ENCODE results near the gene NACC1. TPM values are rescaled to one million over a fixed set of nuclear protein-coding genes. Genes with fewer than 3 reads are reported as not detected.

Gene NACC1
- total RNA-seq, 4 donors from 2014 or later: 31.6 to 54.2 (median 36.5) TPM

GRCh38 chr19:13092606-13093235, 25.3 kb upstream of the NACC1 start:
- Histone ChIP-seq H3K4me1 (peaks cover 24 to 60% (median 43%) of the 10 kb centered on the region in 4 donors), H3K36me3 (no peaks in the 10 kb centered on the region), H3K4me3 (no peak overlapping the region), H3K27ac (peak overlapping the region; percentile 61 to 92 (median 90)), H3K9me3 (no peaks in the 10 kb centered on the region), H3K27me3 (no peaks in the 10 kb centered on the region)
- intact Hi-C loops (cut with DNase I; ENCODE audit: low total_unique reads) (loop anchor here (2.0 to 10.0 kb wide), 2 partner anchors 114 to 208 kb away; partner anchors contain the start of genes DNASE2 and KLF1), in situ Hi-C loops (cut with MboI; ENCODE audit: low pct_ligation_motif_present in 1 of 4, low pct_unique_long_range_greater_than_20kb in 1 of 4, low sequenced_read_pairs in 3 of 4) (loop anchor here in 2 of 4 donors (5.0 to 25.0 kb wide), 2 partner anchors 105 to 115 kb away; partner anchors contain the start of gene NFIX (in 1 of the 2))
- TF ChIP-seq POLR2A (IDR thresholded peaks at IDR 0.05) (no peak), EP300 (IDR thresholded peaks at IDR 0.05; ENCODE audit: low read depth) (no peak), CTCF (IDR thresholded peaks at IDR 0.05) (no peak), POLR2AphosphoS5 (IDR thresholded peaks at IDR 0.05) (no peak)
- WGBS, 2 donors (ENCODE audit: low coverage in 1 of 2): 48% methylated on average over 14 of the region's 14 CpGs; no CpG with 5 or more reads in 1 of the 2 donors
- no peak for DNase-seq

GRCh38 chr19:13093407-13094105, 24.5 kb upstream of the NACC1 start:
- in situ Hi-C loops (cut with MboI; ENCODE audit: low pct_ligation_motif_present in 1 of 4, low pct_unique_long_range_greater_than_20kb in 1 of 4, low sequenced_read_pairs in 3 of 4): loop anchor here in 2 of 4 donors (5.0 to 25.0 kb wide), 2 partner anchors 106 to 116 kb away; partner anchors contain the start of gene NFIX (in 1 of the 2)
- intact Hi-C loops (cut with DNase I; ENCODE audit: low total_unique reads): loop anchor here (2.0 to 10.0 kb wide), 2 partner anchors 115 to 209 kb away; partner anchors contain the start of genes DNASE2 and KLF1
- H3K27me3 ChIP-seq: no peaks in the 10 kb centered on the region

GRCh38 chr19:13094106-13094504, 24.0 kb upstream of the NACC1 start:
- Histone ChIP-seq H3K27ac (peak overlapping the region; percentile 89 to 93 (median 92)), H3K4me3 (no peak overlapping the region), H3K27me3 (no peaks in the 10 kb centered on the region), H3K36me3 (no peaks in the 10 kb centered on the region), H3K9me3 (no peaks in the 10 kb centered on the region), H3K4me1 (peaks cover 36 to 74% (median 55%) of the 10 kb centered on the region in 4 donors)
- TF ChIP-seq CTCF (IDR thresholded peaks at IDR 0.05) (peak in 1 of 5 experiments; percentile 37), POLR2AphosphoS5 (IDR thresholded peaks at IDR 0.05) (no peak)
- WGBS, 2 donors (ENCODE audit: low coverage in 1 of 2): 30% methylated on average over 5 of the region's 5 CpGs; no CpG with 5 or more reads in 1 of the 2 donors
- in situ Hi-C loops (cut with MboI; ENCODE audit: low pct_ligation_motif_present in 1 of 4, low pct_unique_long_range_greater_than_20kb in 1 of 4, low sequenced_read_pairs in 3 of 4): loop anchor here in 2 of 4 donors (5.0 to 25.0 kb wide), 2 partner anchors 107 to 117 kb away; partner anchors contain the start of gene NFIX (in 1 of the 2)
- intact Hi-C loops (cut with DNase I; ENCODE audit: low total_unique reads): loop anchor here (10.0 kb wide), 1 partner anchor 209 kb away; the partner anchor contains the start of genes DNASE2 and KLF1
- no peak for DNase-seq

More at GRCh38 chr19:13093407-13094105, 24.5 kb upstream of the NACC1 start:
- peak overlapping the region; percentile 89 to 93 (median 92) for H3K27ac ChIP-seq
- no peaks in the 10 kb centered on the region for H3K9me3 ChIP-seq
- H3K4me3 ChIP-seq: no peak overlapping the region
- peak; percentile 86 for DNase-seq
- no peaks in the 10 kb centered on the region for H3K36me3 ChIP-seq
- TF ChIP-seq POLR2AphosphoS5 (IDR thresholded peaks at IDR 0.05): no peak
- TF ChIP-seq CTCF (IDR thresholded peaks at IDR 0.05): peak; percentile 94 to 97 (median 96)
- WGBS, 2 donors (ENCODE audit: low coverage in 1 of 2): 42% methylated on average over 11 of the region's 12 CpGs; no CpG with 5 or more reads in 1 of the 2 donors
- H3K4me1 ChIP-seq: peaks cover 31 to 69% (median 50%) of the 10 kb centered on the region in 4 donors

Measured in transverse colon (tissue), 4 donors.